Dermis microvascular lymphatic vessel endothelial cell (primary cell): ENCODE measurements around the gene ACTL8. TPM values are rescaled to one million over a fixed set of nuclear protein-coding genes. Genes with fewer than 3 reads are reported as not detected.
"Not testable (repeated sequence)": the region's sequence is repeated elsewhere in the genome, so short reads cannot be mapped to it uniquely, and the experiment has no call there.

Experiments used
- DNase-seq, 2 donors: peaks; one replicate each; pipeline versions ENCODE4 v3.0.0 to v3.0.0-alpha.2; 2010; ENCODE audit warnings: low read depth in 2 of 2
- total RNA-seq: library from RNA; depleted of rRNA; stranded (reverse); fragments of >200 nt; gene quantifications from 2 replicates; pipeline ENCODE4 v1.2.1, GENCODE V29; 2014

Gene ACTL8
- total RNA-seq, 1 donor from 2014 or later: not detected

DNA sequence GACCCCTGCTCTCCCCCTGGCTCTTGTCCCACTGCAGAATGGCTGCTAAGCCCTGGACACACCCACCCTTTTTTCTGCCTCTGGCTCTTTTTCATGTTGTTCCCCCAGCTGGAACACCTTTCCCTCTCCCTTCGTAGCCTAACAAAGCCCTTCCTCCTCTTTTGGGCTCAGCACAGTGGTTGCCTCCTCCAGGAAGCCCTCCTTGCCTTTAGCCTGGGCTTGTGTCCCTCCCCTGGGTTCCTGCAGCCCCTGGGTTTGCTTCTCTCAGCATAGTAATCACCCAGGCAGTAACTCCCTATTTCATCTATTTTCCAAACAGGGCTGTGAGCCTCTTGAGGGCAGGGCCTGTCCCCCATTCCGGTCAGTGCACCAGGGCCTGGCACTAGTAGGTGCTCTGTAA lies 19.8 kb upstream of the ACTL8 start:
- no peak for DNase-seq

DNA sequence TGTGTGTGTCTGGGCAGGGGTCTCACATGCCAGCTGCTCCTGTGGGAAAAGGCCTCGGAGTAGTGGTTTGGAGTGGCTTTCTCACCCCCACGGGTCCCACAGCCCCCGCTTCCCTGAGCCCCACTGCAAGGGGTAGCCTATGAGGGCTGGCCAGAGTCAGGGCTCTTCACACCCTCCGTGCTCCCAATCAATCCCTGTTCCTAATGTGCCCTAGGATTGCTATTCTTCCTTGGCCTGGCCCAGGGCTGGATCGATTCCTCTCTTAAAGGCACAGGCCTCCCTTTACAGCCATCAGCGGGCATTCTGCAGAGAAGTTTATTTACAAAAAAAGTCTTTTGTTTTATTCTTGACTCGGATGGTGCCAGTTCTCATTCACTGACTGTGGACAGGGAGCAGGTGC lies 19.3 kb upstream of the ACTL8 start:
- no peak for DNase-seq

DNA sequence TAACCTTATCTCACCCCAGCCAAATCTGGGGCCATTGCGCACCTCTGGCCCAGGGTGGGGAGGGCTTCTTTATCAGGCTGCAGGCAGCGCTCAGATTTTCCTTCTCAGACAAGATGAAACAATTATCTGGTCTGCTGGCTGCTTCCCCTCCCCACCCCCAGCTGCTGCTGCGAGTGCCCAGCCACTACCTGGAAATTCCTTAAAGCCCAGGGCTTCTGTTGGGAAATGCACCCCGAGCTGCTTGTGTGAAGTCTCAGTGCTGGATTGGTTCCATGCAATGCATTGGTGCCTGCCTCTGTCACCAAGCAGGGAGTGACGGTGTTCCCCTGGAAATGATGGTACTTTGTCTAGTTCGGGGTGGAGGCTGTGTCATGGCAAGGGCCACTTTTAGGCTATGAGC lies 18.5 kb upstream of the ACTL8 start:
- DNase-seq: no peak

DNA sequence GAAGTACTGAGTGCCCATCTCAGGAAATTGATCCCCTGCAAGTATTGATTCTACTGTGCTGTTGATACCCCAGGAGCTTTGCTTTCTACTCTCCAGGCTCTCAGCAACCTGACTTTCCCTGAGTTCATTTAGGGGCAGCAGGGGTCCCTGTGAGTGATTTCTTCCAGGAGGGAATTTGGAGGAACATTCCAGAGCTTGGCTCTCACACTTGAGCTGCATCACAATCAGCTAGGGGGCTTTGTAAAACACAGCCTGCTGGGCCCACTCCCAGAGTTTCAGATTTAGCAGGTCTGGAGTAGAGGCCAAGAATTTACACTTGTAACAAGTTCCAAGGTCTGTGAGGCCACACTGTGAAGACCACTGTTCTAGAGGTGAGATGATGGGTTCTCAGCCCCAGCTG lies 16.1 kb upstream of the ACTL8 start:
- no peak for DNase-seq

DNA sequence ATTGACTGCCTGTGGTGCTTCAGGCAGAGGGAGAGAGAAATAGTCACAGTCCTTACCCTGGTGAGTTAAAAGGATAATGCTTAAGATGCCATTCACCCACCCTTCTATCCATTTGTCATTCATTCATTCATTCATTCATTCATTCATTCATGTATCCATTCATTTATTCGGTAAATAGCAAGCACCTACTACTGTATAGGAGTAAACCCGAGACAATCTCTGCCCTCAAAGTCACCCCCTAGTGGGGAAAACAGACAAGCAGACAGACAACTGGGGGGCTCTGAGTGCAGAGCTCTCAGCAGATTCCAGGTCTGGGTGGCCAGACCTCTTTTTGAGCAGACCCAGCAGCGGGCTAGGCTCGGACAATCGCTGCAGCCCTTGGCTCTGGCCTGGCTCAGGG lies 14.1 kb upstream of the ACTL8 start:
- no peak for DNase-seq

DNA sequence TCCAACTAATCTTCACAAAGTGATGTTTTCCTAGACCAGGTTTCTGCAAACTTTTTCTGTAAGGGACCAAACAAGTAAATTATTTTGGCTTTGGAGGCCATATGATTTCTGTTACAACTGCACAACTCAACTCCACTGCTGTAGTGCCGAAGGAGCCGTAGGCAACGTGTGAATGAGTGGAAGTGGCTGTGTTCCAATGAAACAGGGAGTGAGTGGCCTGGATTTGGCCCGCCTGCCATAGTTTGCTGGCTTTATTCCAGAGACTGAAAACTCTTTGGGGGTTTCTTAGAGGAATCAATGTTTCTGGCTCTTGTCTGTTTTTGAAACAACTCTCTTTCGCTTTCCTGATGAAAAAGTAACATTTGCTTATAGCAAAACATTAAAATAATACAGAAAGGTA lies 12.6 kb upstream of the ACTL8 start:
- DNase-seq: no peak

DNA sequence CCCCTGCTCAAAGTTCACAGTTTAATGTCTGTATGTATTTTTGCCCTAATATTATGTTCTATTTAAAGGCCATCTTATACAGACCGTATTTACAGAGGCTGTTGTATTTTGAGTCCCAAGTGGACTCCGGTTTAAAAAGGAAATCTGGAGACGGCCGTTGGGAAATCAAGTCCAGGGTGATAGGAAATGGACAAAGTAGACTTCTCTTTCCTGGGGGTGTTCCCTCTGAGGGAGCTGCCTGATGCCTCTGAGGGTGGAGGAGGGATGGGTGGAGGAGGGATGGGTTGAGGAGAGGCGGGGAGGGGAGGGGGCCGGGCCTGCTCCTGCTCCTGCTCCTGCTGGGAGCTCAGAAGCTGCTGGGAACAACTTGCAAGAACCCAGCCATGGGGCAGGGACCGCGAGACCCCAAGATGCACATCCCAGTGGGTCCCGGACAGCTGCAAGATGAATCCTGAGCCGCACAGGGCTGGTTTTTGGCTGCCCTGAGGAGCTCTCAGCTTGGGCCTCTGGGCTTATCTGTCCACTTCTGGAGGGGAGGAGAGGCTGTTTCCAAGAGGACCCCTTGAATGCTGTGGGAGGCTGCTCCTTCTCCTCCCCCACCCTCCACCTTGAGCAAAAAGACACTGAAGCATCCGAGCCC lies 12.0 kb upstream of the ACTL8 start:
- DNase-seq: no peak

DNA sequence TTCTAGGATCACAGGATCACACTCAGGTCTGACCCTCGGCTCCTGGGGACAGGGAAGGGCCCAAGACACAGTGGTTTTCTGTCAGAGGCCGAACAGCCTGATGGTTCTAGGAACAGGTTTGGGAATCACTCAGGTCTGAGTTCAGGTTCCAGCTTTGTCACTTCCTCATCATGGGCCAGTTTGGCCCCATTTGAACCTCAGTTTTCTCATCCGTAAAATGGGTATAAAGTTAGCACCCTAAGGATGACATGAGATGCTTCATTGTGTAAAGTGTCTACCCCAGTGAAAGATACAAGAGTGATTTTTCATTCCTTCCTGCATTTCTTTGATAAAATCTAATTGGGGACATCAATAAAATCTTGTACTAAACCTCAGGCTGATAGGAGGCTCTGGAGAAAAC lies 11.2 kb upstream of the ACTL8 start:
- DNase-seq: no peak

DNA sequence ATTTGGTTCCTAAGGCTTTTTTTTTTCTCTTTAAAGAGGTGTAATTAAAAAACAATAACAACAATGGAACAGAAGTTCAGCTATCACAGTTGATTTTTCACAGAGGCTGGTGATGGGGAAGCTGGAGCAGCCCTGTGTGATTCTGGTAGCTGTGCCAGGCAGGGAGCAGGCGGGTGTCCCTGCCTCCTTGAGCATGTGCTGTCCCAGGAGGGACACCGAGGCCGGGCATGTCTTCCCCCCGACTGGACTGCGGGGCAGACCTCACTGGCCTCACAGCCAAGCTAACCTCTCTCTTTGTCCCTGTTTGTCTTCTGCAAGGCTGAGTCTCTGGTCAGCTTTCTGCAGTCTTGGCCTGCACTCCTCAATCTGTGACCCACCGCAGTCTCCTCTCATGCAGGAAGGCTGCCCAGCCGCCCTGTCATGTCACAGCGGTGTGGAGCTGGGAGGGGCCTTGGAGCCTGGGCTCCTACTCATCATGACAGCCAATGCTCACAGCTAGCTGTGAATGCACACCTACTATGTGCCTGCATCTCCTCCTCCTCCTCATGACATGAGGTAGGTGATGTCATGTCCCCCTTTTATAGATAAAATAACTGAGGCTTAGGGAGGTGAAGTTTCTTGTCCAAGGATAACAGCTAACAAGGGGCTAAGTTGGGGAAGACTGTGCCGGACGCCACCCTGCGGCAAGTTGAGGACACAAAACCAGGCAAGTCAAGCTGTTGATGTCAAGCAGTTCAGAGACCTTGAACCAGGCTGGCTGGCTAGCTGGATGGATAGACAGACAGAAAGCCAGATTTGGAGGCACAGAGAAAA lies 10.3 kb upstream of the ACTL8 start:
- no peak for DNase-seq

DNA sequence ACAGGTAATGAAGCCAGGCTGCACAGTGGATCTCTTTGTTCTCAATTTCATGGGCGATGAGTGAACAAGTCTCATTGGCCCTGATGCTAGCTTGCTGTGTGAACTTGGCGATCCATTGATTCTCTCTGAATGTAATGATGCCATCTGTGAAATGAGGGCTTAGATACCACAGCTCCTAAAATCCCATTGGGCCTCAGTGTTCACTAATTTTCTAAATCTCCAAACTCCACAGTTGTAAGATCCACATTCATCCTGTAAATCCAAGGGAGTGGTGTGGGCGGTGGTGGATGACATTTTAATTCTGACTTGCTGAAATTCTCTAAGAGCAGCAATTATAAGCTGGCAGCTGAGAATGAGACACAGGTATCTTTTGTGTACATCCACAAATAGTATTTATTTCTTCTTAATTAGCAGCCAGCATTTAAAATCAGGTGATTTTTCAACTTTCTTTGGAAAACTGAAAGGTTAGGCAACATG lies 9.6 kb upstream of the ACTL8 start:
- no peak for DNase-seq

DNA sequence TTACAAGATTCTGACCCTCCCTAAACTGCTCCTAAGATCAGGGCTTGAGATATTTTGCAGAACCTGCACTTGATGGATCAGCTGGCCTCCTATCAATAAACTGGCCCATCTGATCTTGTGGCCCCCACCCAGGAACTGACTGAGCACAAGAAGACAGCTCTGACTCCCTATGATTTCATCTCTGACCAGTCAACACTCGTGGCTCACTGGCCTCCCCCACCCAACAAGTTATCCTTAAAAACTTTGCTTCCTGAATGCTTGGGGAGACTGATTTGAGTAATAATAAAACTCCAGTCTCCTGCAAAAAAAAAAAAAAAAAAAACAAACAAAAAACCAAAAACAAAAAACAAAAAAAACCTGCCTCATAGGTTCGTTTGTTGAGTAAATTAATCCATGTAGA lies 8.9 kb upstream of the ACTL8 start:
- DNase-seq: not testable (repeated sequence)

DNA sequence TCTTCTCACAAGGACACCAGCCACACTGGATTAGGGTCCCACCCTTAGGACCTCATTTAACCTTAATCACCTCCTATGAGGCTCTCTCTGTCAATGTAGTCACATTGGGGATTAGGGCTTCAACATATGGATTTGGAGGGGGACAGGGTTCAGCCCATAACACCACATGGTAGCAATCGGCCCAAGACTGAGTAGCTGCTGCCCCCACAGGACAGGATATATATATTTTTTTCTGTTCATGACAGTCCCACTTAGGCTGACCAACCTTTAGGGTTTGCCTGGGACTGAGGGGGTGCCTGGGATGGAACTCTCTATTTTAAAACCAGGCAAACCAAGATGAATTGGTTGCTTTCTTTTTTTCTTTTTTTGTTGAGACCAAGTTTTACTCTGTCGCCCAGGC lies 8.2 kb upstream of the ACTL8 start:
- DNase-seq: no peak

DNA sequence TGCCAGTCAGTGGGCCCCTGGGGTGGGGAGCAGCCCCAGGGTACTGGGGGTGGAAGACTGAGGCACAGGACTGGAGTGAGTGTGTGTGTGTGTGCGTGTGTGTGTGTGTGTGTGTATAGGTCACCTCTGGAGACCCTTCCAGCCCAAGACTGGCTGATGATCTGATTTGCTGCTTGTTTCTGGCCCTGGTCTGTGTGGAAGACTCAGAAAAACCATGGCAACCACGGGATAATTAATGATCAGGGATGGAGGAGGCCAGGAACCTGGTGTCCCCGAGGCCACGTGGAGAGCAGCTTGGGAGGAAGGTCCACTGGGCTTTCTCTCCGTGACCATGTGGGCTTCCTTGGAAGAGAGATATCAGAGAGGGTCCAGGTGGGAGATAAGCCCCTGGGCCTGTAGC lies 4.8 kb upstream of the ACTL8 start:
- no peak for DNase-seq

DNA sequence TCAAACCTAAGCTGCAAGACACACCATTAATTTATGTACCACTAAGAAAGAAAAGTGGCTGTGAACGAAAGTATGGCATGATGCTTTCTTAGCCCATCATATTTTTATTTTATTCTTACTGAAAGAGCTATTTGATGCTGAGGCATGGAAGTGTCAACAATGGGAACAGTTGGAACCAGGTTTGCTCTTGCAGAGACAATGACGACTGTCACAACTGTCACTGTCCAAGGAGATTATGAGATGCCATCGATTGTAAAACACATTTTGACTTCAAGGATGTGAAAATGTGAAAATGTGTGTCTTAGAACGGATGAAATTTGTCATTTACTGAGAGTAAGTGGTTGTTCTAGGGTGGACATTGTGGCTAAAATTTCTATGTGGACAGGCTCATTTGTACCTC lies 2.8 kb upstream of the ACTL8 start:
- DNase-seq: no peak

DNA sequence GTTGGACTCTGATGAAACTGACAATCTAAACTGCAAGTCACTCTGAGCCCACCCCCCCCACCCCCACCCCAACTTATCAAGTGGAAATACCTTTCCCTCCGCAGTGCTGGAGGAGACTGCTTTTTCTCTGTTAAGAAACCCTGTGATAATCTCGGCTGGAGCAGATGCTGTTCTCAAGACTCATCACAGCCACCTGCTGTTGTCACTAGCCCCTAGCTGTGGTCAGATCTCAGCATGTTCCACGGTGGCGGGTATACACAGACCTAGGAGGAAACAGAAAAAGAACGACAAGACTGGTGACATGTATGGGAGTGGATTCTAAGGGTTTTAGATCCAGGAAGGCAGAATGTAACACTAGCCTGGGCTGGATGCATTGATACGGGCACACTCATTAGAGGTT lies 2.3 kb downstream of the ACTL8 start:
- no peak for DNase-seq

DNA sequence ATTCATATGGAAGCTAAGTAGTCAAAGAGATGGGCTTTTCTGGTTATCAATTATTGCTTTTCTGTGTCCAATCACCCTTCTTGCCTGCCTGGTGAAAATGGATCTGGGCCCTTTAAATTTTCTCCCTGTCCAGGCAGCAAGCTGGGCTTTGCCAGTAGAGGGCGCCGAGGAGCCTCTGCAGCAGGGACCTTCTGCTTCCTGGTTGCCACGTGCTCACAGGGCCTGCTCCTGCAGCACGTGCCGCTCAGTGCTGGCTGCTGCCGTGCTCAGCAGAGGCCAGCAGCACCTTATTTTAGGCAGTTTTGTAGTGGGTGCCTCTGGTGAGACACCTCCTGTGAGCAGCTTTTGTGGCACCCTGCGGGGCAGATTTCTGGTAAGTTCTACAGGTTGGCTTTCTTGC lies 4.0 kb downstream of the ACTL8 start:
- DNase-seq: no peak

DNA sequence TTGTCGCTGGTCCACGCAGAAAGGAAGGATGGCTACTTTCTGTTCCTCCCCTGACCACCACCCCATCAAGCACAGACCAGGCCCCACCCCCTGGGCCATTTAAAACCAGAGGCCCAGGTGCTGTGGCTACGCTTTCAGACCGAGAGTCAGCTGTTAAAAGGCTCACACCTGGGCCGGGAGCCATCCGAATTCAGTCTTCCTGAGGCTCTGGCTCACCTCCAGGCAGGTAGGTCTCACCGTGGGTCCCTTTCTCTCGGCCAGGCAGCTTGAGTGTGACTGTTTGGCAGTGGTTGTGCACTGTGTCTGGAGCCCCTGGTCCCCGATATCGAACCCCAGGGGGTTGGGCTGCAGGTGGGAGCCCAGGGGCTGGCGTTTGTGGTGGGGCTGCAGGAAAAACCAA lies 7.2 kb downstream of the ACTL8 start:
- no peak for DNase-seq

DNA sequence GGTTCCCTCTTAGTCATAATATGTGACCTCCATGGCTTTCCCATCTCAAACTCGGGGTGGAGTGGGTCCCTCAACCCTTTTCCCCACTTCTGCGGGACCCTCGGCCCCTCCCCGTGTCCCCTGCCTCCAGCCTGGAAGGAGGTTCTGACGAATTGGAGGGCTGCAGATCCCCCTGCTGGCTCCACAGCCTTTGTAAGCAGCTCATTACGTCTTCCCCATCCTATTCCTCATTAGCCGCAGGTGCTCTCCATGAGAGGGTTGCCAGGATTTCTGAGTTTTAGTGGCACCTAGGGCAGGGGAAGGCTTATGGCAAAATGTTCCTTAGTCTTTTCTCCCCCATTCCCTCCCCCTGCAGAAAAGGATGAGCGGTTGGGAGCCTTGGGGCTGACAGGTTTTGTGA lies 8.3 kb downstream of the ACTL8 start:
- no peak for DNase-seq

DNA sequence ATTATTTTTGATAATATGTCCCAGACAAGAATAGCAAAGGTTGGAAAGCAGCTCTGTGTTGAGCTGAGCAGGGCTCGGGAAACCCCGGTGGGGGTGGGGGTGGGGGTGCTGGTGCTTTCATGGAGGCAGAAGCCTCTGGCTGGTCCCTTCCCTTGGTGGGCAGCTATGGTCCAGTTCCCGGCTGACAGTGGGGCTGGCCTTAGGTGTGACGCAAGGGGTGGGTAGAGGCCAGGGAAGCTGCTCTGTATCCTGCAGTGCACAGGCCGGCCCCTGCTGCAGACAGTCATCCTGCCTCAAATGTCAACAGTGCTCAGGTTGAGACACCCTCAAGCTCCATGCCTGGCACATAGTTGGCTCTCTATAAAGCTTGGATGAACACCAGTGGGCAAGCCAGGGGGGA lies 8.9 kb downstream of the ACTL8 start:
- DNase-seq: no peak

DNA sequence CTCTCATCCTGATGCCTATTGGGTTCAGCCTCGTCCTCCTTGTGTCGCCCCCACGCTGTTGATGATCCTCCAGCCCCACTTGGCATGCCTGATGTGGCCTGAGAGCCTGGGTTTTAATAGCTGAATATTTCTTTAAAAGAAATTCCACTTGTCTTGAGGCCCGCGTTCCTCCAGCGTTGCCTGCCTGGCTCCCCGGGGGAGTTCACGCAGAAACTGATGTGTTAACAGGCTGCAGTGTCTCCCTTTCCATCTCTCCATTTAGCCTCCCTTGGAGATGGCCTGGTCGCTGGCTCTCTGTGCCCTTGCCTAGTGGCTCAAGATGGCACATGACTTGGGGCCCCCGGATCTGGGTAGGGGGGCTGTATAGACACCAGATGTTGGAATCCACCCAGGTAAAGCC lies 9.5 kb downstream of the ACTL8 start:
- DNase-seq: no peak

DNA sequence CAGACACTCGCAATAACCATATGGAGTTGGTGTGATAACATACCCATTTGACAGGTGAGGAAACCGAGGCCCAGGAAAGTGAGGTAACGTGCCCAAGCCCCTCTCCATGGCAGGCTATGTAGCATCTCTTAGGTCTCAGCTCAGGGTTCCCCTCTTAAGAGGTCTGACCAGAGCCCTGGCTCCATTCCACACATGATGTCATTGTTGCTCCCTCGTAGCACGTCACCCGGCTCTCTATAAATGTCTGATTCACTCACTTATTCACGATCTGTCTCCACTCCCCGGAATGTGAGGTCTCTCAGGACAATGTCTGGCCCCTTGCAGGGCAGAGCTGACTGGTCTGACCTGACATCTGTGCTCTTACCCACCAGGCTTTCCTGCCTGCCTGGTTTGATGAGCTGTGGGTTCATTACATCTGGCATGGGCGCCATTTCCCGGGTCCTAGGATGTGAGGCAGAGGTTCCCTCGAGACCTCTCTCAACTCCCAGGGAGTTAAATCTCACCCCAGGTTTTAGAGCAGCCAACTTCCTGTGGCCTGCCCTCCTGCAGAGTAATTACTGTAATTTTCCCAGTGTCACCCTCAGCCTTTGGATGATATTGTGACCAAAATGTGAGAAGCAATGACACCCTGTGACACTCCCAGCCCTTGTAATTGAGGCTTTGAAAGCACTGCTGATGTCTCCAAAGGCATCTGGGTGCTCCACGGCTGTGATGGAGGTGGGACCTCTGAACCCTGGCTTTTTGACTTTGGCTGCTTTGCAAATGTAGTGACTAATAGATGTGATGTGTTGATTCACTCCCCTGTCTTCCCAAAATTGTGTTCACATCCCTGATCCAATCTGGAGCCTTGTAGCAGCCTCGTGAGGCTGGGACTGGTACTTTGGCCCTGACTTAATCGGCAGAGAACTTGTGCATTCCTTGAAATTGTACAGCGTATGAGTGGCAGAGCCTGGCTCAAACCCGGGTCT lies 10.6 kb downstream of the ACTL8 start:
- no peak for DNase-seq

DNA sequence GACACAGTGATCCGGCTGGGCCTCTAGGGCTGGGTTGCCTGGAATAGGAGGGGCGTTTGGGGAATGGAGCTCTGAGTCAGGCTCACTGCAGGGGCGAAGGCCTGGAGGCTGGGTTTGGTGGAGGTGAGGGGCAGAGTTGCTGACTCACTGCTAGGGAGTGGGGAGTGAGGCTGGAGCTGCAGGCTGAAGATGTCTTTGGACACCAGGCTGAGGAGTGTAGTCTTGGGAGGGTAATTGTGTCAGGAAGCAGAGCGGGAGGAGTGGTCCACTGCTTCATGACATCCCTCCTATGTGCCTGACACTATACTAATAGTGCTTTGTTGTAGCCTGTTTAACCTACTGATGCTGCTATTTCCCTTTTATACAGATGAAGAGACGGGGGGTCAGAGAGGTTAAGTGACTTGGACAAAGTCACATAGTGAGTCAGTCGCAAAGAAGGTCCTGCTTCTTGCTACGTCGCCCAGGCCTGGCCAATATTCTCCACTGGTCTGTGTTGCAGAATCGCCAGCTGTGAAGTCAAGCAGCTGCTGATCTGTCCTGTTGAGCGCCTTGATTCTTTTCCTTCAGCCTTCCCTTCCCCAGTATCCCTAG lies 13.6 kb downstream of the ACTL8 start:
- no peak for DNase-seq
